ENCODE measurements around the gene HOXB8. TPM values are rescaled to one million over a fixed set of nuclear protein-coding genes. Genes with fewer than 3 reads are reported as not detected.

The HOXB8 gene
- total and polyA plus RNA-seq, 2 of the 13 experiments (the other 11 are each of a cell fraction or from before 2014, with no cell fraction given) = not detected

GRCh38 chr17:48592057-48592514 lies 23.0 kb downstream of the HOXB8 start:
- no peak for DNase-seq (ENCODE audit: low spot score)
- H4K20me1 ChIP-seq (ENCODE audit: insufficient read depth, low read length) = no peaks in the 10 kb centered on the region; the same call in 1 of the 2 replicates
- H3K4me1 ChIP-seq (ENCODE audit: insufficient read depth, low read length) = 0 out of 2 replicates have a peak, but pooled peaks cover 6% of the 10 kb centered on the region
- CTCF ChIA-PET (ENCODE audit: low intra/inter-chr PET ratio, low total read pairs) = no interaction called here
- POLR2A ChIA-PET = no interaction called here
- BruUV-seq (replicated peaks) = no TSS peak
- no peak for FAIRE-seq
- no peaks in the 10 kb centered on the region for H3K79me2 ChIP-seq (ENCODE audit: insufficient read depth, low read length)
- no peak overlapping the region for H3K4me3 ChIP-seq (replicated peaks in 1 of 3; ENCODE audit: insufficient read depth in 1 of 3, low read depth in 2 of 3, low read length in 3 of 3)
- H3K27me3 ChIP-seq (ENCODE audit: control insufficient read depth in 1 of 2, insufficient read depth in 2 of 2, low read length in 2 of 2) = peaks cover 44 to 91% of the 10 kb centered on the region in 2 experiments
- in situ Hi-C loops (cut with HindIII; ENCODE audit: extremely low pct_ligation_motif_present, low pct_unique_long_range_greater_than_20kb) (no loop called here), intact Hi-C loops (cut with micrococcal nuclease; ENCODE audit: unreplicated experiment) (no loop called here)
- no peak overlapping the region for H3K4me2 ChIP-seq (ENCODE audit: low read depth, low read length)
- H3K36me3 ChIP-seq (replicated peaks in 1 of 2; ENCODE audit: control insufficient read depth in 1 of 2, insufficient read depth in 2 of 2, low read length in 2 of 2) = no peaks in the 10 kb centered on the region
- no peak for ATAC-seq
- 51% methylated on average over 27 of the region's 33 CpGs for WGBS (ENCODE audit: low lambda C conversion rate)
- no peaks in the 10 kb centered on the region for H3K9me3 ChIP-seq (ENCODE audit: low read length)
- no peak overlapping the region for H3K9ac ChIP-seq (ENCODE audit: insufficient read depth, low read depth, low read length)
- no peak overlapping the region for H2AFZ ChIP-seq (ENCODE audit: low read length)
- no peak overlapping the region for H3K27ac ChIP-seq (ENCODE audit: extremely low read length, insufficient read depth, low read length)
- TF ChIP-seq THYN1 (CRISPR knock-in tag; IDR thresholded peaks at IDR 0.05; ENCODE audit: borderline replicate concordance, low read depth) (no peak), SRSF9 (IDR thresholded peaks at IDR 0.05; ENCODE audit: borderline replicate concordance, insufficient read depth, low read depth, low read length, poor library complexity, severe bottlenecking) (no peak), BRF2 (CRISPR knock-in tag; IDR thresholded peaks at IDR 0.05) (no peak), ZNF235 (CRISPR knock-in tag; IDR thresholded peaks at IDR 0.05; ENCODE audit: borderline replicate concordance) (no peak), ZBTB4 (CRISPR knock-in tag; IDR thresholded peaks at IDR 0.05; ENCODE audit: borderline replicate concordance) (no peak), RERE (CRISPR knock-in tag; IDR thresholded peaks at IDR 0.05; ENCODE audit: low read depth) (no peak), PATZ1 (CRISPR knock-in tag; IDR thresholded peaks at IDR 0.05) (no peak)

Data from HepG2 (cell line).